T-helper 1 cell treated with Interleukin-12 subunit alpha and Interleukin-12 subunit beta and Interleukin-4 antibody, amounts not matched to agents 30 ng/mL and 1 ng/mL, for 36 hours (primary cell): ENCODE results near the gene CDK5. TPM values are rescaled to one million over a fixed set of nuclear protein-coding genes. Genes with fewer than 3 reads are reported as not detected.

Experiments used
- intact Hi-C: fragments of 100-400 bp; cut with micrococcal nuclease; formaldehyde crosslinking; loops from one replicate; pipeline ENCODE4 v1.15.1; 2024
- total RNA-seq: library from RNA; stranded (reverse); gene quantifications from 2 replicates; pipeline ENCODE4 v1.2.3, GENCODE V29; 2022

The CDK5 gene
- total RNA-seq, 1 donor from 2014 or later, result 20.0 TPM

DNA sequence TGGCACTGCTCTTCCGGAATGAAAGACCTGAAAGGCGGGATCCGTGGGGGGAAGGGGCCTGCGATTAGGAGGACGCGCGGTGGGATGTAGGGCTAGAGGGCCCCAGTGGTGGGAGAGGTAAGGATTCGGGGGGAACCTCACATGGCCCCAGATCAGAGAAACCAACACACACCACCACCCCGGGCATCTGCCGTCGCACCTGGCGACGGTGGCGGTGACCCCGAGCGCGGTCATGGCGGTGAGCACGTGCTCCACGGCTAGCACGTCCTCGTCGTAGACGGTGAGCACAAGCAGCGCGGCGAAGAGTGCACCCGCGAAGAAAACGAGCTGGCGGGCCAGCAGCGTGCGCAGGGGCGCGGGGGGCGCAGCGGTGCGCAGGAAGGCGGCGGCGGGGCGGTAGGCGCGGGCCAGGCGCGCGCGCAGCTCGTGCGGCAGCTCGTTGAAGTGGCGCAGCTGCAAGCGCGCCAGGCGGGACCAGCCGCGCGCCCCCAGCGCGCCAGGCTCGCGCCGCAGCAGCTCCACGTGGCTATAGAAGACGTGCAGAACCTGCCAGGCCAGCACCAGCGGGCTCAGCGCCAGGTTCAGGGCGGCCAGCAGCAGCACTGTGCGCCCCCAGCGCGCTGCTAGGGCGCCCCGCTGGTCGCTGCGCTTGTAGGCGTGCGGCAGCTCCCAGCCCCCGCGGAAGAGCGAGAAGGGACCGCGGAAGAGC, 39.1 kb downstream of the CDK5 start:
- intact Hi-C loops, result loop anchor here (1.0 to 10.0 kb wide), 6 partner anchors 10 to 244 kb away; partner anchors contain the start of gene ABCB8

DNA sequence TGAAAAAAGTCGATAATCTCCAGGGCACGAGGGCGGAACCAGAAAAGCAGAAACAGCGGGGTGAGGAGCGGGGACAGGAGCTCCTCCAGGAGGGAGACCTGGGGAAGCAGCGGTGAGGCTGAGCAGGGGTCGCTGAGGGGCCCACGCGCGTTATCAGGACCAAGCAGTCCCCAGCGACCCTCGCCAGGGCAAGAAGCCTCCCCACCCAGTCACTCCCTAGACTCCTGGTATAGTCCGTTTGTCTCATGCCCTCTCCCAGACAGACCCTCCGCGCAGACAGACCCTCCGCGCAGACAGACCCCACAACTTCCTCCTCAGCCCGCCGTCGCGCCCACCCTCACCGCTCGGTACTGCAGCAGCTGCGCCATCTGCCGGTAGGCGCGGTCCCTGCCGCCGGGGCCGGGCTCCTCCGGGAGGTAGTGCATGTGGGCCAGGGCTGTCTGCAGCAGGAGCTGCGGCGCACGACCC, 39.7 kb downstream of the CDK5 start:
- intact Hi-C loops, result loop anchor here (1.0 to 10.0 kb wide), 7 partner anchors 10 to 1145 kb away; partner anchors contain the start of genes ABCB8 and ATP6V0E2

- intact Hi-C loops, result loop anchor here (2.0 to 10.0 kb wide), 2 partner anchors 243 to 1145 kb away; partner anchors contain the start of gene ATP6V0E2
Observed at GRCh38 chr7:151017370-151017952, 40.2 kb downstream of the CDK5 start.

GRCh38 chr7:151016942-151017341, 40.8 kb downstream of the CDK5 start:
- intact Hi-C loops, result loop anchor here (2.0 to 10.0 kb wide), 2 partner anchors 242 to 1144 kb away; partner anchors contain the start of gene ATP6V0E2

DNA sequence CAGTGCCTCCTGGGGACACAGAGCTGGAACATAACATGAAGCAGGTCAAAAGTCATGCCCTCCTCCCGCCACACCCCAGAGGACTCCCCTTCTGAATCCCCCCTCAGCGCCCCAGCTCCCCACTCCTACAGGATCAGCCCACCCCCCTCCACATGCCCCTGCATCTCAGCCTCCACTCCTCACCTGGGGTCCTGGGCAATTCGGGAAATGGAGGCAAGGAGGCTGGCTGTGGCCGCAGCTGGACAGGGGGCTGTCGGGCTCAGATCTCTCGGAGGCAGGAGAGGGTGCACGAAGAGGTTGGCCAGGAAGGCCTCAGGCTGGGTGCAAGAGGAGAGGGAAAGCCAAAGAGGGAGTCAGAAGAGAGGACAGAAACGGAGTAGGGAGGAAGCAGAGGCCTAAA, 41.2 kb downstream of the CDK5 start:
- intact Hi-C loops, result loop anchor here (2.0 to 10.0 kb wide), 2 partner anchors 242 to 1144 kb away; partner anchors contain the start of gene ATP6V0E2

DNA sequence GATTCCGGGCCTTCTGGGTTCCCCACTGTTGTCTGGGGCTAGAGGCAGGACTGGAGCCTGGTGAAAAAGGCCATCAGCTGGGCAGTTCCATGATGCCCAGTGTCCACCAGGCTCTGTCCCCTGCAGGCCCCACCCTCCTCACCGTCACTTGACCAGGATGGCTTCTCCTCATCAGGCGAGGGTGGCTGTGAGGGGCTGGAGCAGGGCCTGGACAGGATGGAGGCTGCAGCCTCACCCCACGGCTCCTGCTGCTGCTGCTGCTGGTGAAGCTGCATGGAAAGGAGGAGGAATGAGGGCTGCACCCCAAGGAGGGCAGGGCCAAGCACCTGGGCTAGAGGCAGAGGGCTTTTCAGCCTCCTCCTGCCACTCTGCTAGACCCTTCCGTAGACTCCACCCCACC, 41.7 kb downstream of the CDK5 start:
- intact Hi-C loops, result loop anchor here (2.0 to 10.0 kb wide), 2 partner anchors 241 to 1143 kb away; partner anchors contain the start of gene ATP6V0E2

DNA sequence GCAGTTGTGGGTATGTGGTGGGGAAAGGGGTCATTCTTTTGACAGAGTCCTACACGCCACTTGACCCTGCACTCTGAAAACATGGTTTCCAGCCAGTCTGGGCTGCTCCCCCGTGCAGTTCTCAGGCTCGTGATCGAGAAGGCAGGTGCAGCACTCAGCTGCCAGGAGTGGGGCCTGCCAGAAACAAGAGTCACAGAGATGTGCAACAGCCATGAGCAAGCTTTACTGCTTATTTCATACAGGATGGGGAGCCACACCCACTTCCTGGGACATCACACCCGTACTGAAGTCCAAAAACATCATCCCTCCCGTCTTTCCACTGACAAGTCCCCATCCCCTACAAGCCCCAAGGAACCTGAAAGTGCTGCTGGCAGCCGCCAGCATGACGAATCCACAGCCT, 42.7 kb downstream of the CDK5 start:
- intact Hi-C loops, result loop anchor here (1.0 to 10.0 kb wide), 6 partner anchors 13 to 507 kb away; partner anchors contain the start of genes ABCB8, KCNH2 and TMUB1

GRCh38 chr7:151013733-151014497, 43.8 kb downstream of the CDK5 start:
- intact Hi-C loops, result loop anchor here (1.0 to 10.0 kb wide), 7 partner anchors 14 to 508 kb away; partner anchors contain the start of genes ABCB8, ABCF2, KCNH2 and TMUB1

DNA sequence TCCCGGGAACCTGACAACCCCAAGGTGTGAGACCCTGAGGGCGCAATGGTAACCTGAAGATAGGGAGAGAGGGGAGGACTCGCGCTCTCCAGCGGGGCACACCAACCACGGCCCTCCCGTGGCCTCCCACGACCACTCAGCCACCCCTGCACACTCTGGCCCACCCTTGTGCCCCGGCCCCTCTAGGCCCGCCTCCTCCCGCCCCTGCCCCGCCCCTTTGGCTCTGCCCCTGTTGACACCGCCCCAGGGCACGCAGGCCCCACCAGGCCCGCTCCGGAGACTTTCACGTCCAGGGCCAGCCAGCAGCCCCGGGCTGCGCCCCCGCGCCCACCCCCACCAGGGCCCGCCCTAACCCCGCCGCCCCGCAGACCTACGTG, 44.4 kb downstream of the CDK5 start:
- intact Hi-C loops, result loop anchor here (1.0 to 10.0 kb wide), 4 partner anchors 36 to 509 kb away; partner anchors contain the start of genes ABCF2 and KCNH2

- intact Hi-C loops, result loop anchor here (1.0 to 10.0 kb wide), 4 partner anchors 36 to 509 kb away; partner anchors contain the start of genes ABCF2 and KCNH2
Observed at GRCh38 chr7:151012911-151013347, 44.8 kb downstream of the CDK5 start.

GRCh38 chr7:151012031-151012692, 45.5 kb downstream of the CDK5 start:
- intact Hi-C loops, result loop anchor here (5.0 to 10.0 kb wide), 3 partner anchors 35 to 510 kb away; partner anchors contain the start of gene KCNH2

DNA sequence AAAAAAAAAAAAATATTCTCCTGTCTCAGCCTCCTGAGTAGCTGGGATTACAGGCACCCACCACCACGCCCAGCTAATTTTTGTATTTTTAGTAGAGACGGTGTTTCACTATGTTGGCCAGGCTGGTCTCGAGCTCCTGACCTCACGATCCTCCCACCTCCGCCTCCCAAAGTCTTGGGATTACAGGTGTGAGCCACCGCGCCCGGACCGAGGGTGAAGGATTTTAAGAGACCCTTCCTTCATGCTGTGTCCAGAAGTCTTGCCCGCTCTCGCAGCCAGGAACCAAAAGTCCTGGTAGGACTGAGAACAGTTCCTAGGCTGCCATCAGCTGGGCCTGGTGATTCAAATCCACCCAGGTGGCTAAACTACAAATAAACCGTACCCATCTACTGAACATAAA, 46.1 kb downstream of the CDK5 start:
- intact Hi-C loops, result loop anchor here (5.0 to 10.0 kb wide), 3 partner anchors 34 to 511 kb away; partner anchors contain the start of gene KCNH2

GRCh38 chr7:151011097-151011409, 46.6 kb downstream of the CDK5 start:
- intact Hi-C loops, result loop anchor here (5.0 to 10.0 kb wide), 3 partner anchors 34 to 511 kb away; partner anchors contain the start of gene KCNH2

GRCh38 chr7:151010307-151011096, 47.2 kb downstream of the CDK5 start:
- intact Hi-C loops, result loop anchor here (5.0 to 10.0 kb wide), 3 partner anchors 33 to 512 kb away; partner anchors contain the start of gene KCNH2

- intact Hi-C loops, result loop anchor here (5.0 to 10.0 kb wide), 3 partner anchors 33 to 512 kb away; partner anchors contain the start of gene KCNH2
Observed at GRCh38 chr7:151010037-151010306, 47.7 kb downstream of the CDK5 start.

DNA sequence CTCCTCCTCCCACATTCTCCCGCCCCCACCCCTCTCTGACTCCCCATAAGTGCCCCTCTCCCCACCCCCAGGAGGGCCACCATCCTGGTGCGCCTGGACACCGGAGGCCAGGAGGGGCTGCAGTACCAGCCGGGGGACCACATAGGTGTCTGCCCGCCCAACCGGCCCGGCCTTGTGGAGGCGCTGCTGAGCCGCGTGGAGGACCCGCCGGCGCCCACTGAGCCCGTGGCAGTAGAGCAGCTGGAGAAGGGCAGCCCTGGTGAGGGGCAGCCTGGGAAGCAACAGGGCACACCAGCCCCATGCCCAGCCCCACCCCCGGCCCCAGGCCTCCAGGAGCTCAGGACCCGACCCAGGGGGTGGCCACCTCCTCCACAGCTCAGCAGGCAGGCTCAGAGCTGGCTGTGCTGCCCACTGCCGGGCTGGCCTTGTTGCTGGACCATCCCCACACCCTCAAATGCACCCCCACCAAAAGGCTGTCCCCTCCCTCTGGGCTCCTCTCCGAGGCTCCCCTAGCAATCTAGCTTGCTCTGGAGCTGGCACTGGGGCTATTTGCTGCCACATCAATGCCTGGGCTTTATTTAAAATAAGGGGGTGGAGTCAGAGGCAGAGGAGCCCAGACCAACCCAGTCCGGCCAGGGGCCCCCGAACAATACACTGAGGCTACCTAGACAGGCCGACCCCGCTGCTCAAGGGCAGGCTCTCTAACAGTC, 48.2 kb downstream of the CDK5 start:
- intact Hi-C loops, result loop anchor here (5.0 to 10.0 kb wide), 3 partner anchors 32 to 513 kb away; partner anchors contain the start of gene KCNH2

- intact Hi-C loops, result loop anchor here (1.0 kb wide), 4 partner anchors 14 to 687 kb away; partner anchors contain the start of gene ABCB8
Observed at GRCh38 chr7:151008511-151009323, 49.0 kb downstream of the CDK5 start.

GRCh38 chr7:151008143-151008510, 49.6 kb downstream of the CDK5 start:
- intact Hi-C loops, result loop anchor here (1.0 kb wide), 4 partner anchors 14 to 687 kb away; partner anchors contain the start of gene ABCB8
